Measurements from ENCODE around the gene TMSB4X. TPM values are rescaled to one million over a fixed set of nuclear protein-coding genes. Genes with fewer than 3 reads are reported as not detected.

The TMSB4X gene
- total and polyA plus RNA-seq, 8 donors = 1,734 to 14,609 (median 4,336) TPM

- intact Hi-C loops (cut with DNase I; ENCODE audit: low total_unique reads) = no loop called here
- Histone ChIP-seq H3K27ac (peak overlapping the region in 4 of 5 donors; percentile 62 to 85 (median 82)), H3K27me3 (no peaks in the 10 kb centered on the region), H3K9me3 (no peaks in the 10 kb centered on the region), H3K36me3 (no peaks in the 10 kb centered on the region), H3K4me3 (no peak overlapping the region), H3K4me1 (peaks cover 6 to 37% (median 27%) of the 10 kb centered on the region in 4 donors)
- TF ChIP-seq EP300 (IDR thresholded peaks at IDR 0.05) (no peak), CTCF (IDR thresholded peaks at IDR 0.05) (no peak), POLR2AphosphoS5 (IDR thresholded peaks at IDR 0.05) (no peak), POLR2A (IDR thresholded peaks at IDR 0.05) (no peak)
- WGBS, 5 donors = 87 to 100% (median 94%) methylated on average over 2 of the region's 2 CpGs; no CpG with 5 or more reads in 1 of the 5 donors
- no peak for DNase-seq
Observed at GRCh38 chrX:12948495-12948894, 26.4 kb upstream of the TMSB4X start.

GRCh38 chrX:12949205-12949926 lies 25.5 kb upstream of the TMSB4X start:
- Histone ChIP-seq H3K27me3 (no peaks in the 10 kb centered on the region), H3K36me3 (no peaks in the 10 kb centered on the region), H3K4me1 (peaks cover 6 to 37% (median 27%) of the 10 kb centered on the region in 4 donors), H3K27ac (peak overlapping the region; percentile 76 to 85 (median 84)), H3K4me3 (no peak overlapping the region), H3K9me3 (no peaks in the 10 kb centered on the region)
- WGBS, 5 donors = 34 to 57% (median 54%) methylated on average over 4 to 5 of the region's 5 CpGs
- intact Hi-C loops (cut with DNase I; ENCODE audit: low total_unique reads) = no loop called here
- TF ChIP-seq EP300 (IDR thresholded peaks at IDR 0.05) = no peak
- TF ChIP-seq CTCF (IDR thresholded peaks at IDR 0.05) = no peak
- TF ChIP-seq POLR2A (IDR thresholded peaks at IDR 0.05) = no peak
- no peak for TF ChIP-seq POLR2AphosphoS5 (IDR thresholded peaks at IDR 0.05)
- DNase-seq = no peak

GRCh38 chrX:12949927-12950656 lies 24.8 kb upstream of the TMSB4X start:
- intact Hi-C loops (cut with DNase I; ENCODE audit: low total_unique reads) = no loop called here
- Histone ChIP-seq H3K36me3 (no peaks in the 10 kb centered on the region), H3K27ac (peak overlapping the region; percentile 76 to 85 (median 84)), H3K9me3 (no peaks in the 10 kb centered on the region), H3K27me3 (no peaks in the 10 kb centered on the region), H3K4me1 (peaks cover 6 to 42% (median 27%) of the 10 kb centered on the region in 4 donors), H3K4me3 (no peak overlapping the region)
- TF ChIP-seq POLR2AphosphoS5 (IDR thresholded peaks at IDR 0.05) (peak; percentile 70 to 78 (median 71)), POLR2A (IDR thresholded peaks at IDR 0.05) (no peak)
- 24 to 48% (median 27%) methylated on average over 11 of the region's 11 CpGs for WGBS, 5 donors
- peak; percentile 83 to 94 for DNase-seq

- peak; percentile 39 to 75 for DNase-seq
- H3K4me3 ChIP-seq = no peak overlapping the region
- no peak for TF ChIP-seq POLR2A (IDR thresholded peaks at IDR 0.05)
- peak in 2 of 7 experiments; percentile 28 to 38 for TF ChIP-seq CTCF (IDR thresholded peaks at IDR 0.05)
- TF ChIP-seq POLR2AphosphoS5 (IDR thresholded peaks at IDR 0.05) = no peak
- no peaks in the 10 kb centered on the region for H3K36me3 ChIP-seq
- no peaks in the 10 kb centered on the region for H3K27me3 ChIP-seq
- peak overlapping the region; percentile 73 to 85 (median 81) for H3K27ac ChIP-seq
- no peaks in the 10 kb centered on the region for H3K9me3 ChIP-seq
- 62 to 71% (median 70%) methylated on average over 9 of the region's 9 CpGs for WGBS, 5 donors
- intact Hi-C loops (cut with DNase I; ENCODE audit: low total_unique reads) = no loop called here
- H3K4me1 ChIP-seq = peaks cover 6 to 51% (median 32%) of the 10 kb centered on the region in 4 donors
Observed at GRCh38 chrX:12950851-12951594, 23.9 kb upstream of the TMSB4X start.

All from stomach (tissue), 9 donors.